Activated CD8-positive, alpha-beta memory T cell treated with anti-CD3 and anti-CD28 coated beads for 4 hours (primary cell): ENCODE data around the gene SLITRK1.

Experiments
- DNase-seq, 2 donors: peaks; one replicate each; pipeline ENCODE4 v3.0.0-alpha.2; 2020; ENCODE audit warnings: low read depth in 2 of 2

The SLITRK1 gene

GRCh38 chr13:83865161-83866137 is 16.8 kb downstream of the SLITRK1 start:
- DNase-seq, result no peak

- DNase-seq, result no peak
These were observed 28.5 kb downstream of the SLITRK1 start for GRCh38 chr13:83853771-83854170.

GRCh38 chr13:83845106-83845505 is 37.2 kb downstream of the SLITRK1 start:
- DNase-seq, result no peak

GRCh38 chr13:83839146-83839545 is 43.1 kb downstream of the SLITRK1 start:
- no peak for DNase-seq

- no peak for DNase-seq
These were observed 50.5 kb downstream of the SLITRK1 start for GRCh38 chr13:83831796-83832195.

- no peak for DNase-seq
These were observed 52.5 kb downstream of the SLITRK1 start for GRCh38 chr13:83829810-83830209.

- DNase-seq, result no peak
These were observed 54.9 kb downstream of the SLITRK1 start for GRCh38 chr13:83827338-83827737.
